ENCODE data around the gene SOCS6.

The SOCS6 gene

DNA sequence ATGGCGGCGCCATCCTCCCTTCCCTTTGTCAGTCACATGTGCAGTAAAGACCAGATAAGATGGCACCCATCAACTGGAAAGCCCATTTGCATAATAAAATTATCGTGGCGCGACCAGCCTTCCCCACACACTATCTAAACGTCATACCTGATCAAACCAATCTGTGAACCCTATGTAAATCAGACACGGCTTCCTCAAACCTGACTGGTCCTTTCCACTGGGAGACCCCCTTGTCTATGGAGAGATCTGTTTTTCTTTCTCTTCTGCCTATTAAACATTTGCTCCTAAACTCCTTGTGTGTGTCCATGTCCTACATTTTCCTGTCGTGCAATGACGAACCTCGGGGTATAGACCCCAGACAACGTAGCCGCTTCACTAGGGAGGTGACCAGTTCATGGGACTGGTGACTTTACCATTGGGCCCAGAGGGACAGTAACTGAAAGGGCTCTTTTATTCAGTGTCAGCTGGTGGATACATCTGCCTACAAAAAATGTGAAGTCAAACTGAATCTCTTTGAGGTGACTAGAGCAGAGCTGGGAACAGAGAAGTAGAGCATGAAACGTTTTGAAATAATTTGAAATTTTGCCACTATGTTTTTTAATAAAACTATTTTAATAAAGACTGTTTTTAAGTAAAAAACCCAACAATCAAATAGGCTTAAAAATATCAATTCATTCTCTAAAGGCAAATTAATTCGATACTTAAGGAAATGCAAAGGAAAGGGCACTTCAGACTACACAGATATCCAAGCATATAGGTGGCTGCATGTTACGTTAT is 87.5 kb downstream of the SOCS6 start:
- H3K27ac ChIP-seq, result no peak overlapping the region
- H4K20me1 ChIP-seq, result no peaks in the 10 kb centered on the region
- H3K4me3 ChIP-seq, result no peak overlapping the region
- peaks cover 0 to 34% (median 0%) of the 10 kb centered on the region in 10 experiments; a peak in 6 of 20 replicates for H3K4me1 ChIP-seq
- H3K36me3 ChIP-seq, result no peaks in the 10 kb centered on the region
- no peak for TF ChIP-seq Cebpa-rat (IDR thresholded peaks at IDR 0.05)
- H3K9ac ChIP-seq, result no peak overlapping the region
- H3K27me3 ChIP-seq, result no peaks in the 10 kb centered on the region
- 0 out of 22 replicates have a peak, but pooled peaks cover 0 to 4% (median 0%) of the 10 kb centered on the region in 11 experiments for H3K9me3 ChIP-seq (replicated peaks in 1 of 11)
- H3K4me2 ChIP-seq, result no peak overlapping the region

GRCh38 chr18:70376914-70377258 is 88.0 kb downstream of the SOCS6 start:
- H3K4me1 ChIP-seq, result peaks cover 0 to 37% (median 0%) of the 10 kb centered on the region in 10 experiments; a peak in 8 of 20 replicates
- no peaks in the 10 kb centered on the region for H3K36me3 ChIP-seq
- H4K20me1 ChIP-seq, result no peaks in the 10 kb centered on the region
- H3K27ac ChIP-seq, result no peak overlapping the region
- H3K9ac ChIP-seq, result no peak overlapping the region
- H3K4me3 ChIP-seq, result no peak overlapping the region
- no peak overlapping the region for H3K4me2 ChIP-seq
- 0 out of 22 replicates have a peak, but pooled peaks cover 0 to 4% (median 0%) of the 10 kb centered on the region in 11 experiments for H3K9me3 ChIP-seq (replicated peaks in 1 of 11)
- H3K27me3 ChIP-seq, result no peaks in the 10 kb centered on the region
- no peak for TF ChIP-seq Cebpa-rat (IDR thresholded peaks at IDR 0.05)

GRCh38 chr18:70377317-70377799 is 88.5 kb downstream of the SOCS6 start:
- Histone ChIP-seq H3K36me3 (no peaks in the 10 kb centered on the region), H3K27me3 (no peaks in the 10 kb centered on the region), H3K4me3 (no peak overlapping the region), H3K4me1 (peaks cover 0 to 36% (median 0%) of the 10 kb centered on the region in 10 experiments; a peak in 8 of 20 replicates), H3K9ac (no peak overlapping the region), H3K27ac (no peak overlapping the region), H3K9me3 (replicated peaks in 1 of 11) (0 out of 22 replicates have a peak, but pooled peaks cover 0 to 4% (median 0%) of the 10 kb centered on the region in 11 experiments), H3K4me2 (peak overlapping the region in 1 of 11 experiments; percentile 21; a peak in 1 of 22 replicates), H4K20me1 (no peaks in the 10 kb centered on the region)
- TF ChIP-seq Cebpa-rat (IDR thresholded peaks at IDR 0.05), result no peak

GRCh38 chr18:70377857-70378701 is 89.2 kb downstream of the SOCS6 start:
- no peak overlapping the region for H3K4me3 ChIP-seq
- TF ChIP-seq Cebpa-rat (IDR thresholded peaks at IDR 0.05), result no peak
- no peaks in the 10 kb centered on the region for H3K27me3 ChIP-seq
- H3K4me1 ChIP-seq, result peaks cover 0 to 32% (median 0%) of the 10 kb centered on the region in 10 experiments; a peak in 8 of 20 replicates
- no peaks in the 10 kb centered on the region for H3K36me3 ChIP-seq
- no peaks in the 10 kb centered on the region for H4K20me1 ChIP-seq
- no peak overlapping the region for H3K27ac ChIP-seq
- H3K9me3 ChIP-seq (replicated peaks in 1 of 11), result 0 out of 22 replicates have a peak, but pooled peaks cover 0 to 4% (median 0%) of the 10 kb centered on the region in 11 experiments
- peak overlapping the region in 1 of 11 experiments; percentile 21; a peak in 1 of 22 replicates for H3K4me2 ChIP-seq
- H3K9ac ChIP-seq, result no peak overlapping the region
